GM12878 (cell line): ENCODE results near the gene ABHD17A.

Experiments used
- CTCF ChIP-seq, 3 experiments: IDR thresholded peaks in 2 of 3; conservative IDR thresholded peaks in 1 of 3; 2 replicates each; pipeline ENCODE4 v1.5.1; 2011; ENCODE audit warnings: low read depth in 3 of 3, low read length in 3 of 3, mild to moderate bottlenecking in 3 of 3, control low read depth in 2 of 3, moderate library complexity in 2 of 3, inconsistent platforms in 1 of 3, mixed read lengths in 1 of 3; ENCODE audit not compliant: control insufficient read depth in 2 of 3, insufficient read depth in 1 of 3; ENCODE audit errors: extremely low read depth in 1 of 3
- HCFC1 ChIP-seq: fragments of 150-350 bp; IDR thresholded peaks from 2 replicates; pipeline ENCODE4 v1.6.1; 2014; ENCODE audit warnings: low read length
- HDAC2 ChIP-seq: fragments of 200-600 bp; sonication (generic); IDR thresholded peaks from 2 replicates; pipeline ENCODE4 v1.6.1; 2017
- MTA2 ChIP-seq: fragments of 450-650 bp; IDR thresholded peaks from 2 replicates; pipeline ENCODE4 v1.6.1; 2016; ENCODE audit warnings: low read depth, mild to moderate bottlenecking, moderate library complexity
- NR2C1 ChIP-seq: fragments of 450-650 bp; IDR thresholded peaks from 2 replicates; pipeline ENCODE4 v1.6.1; 2017; ENCODE audit warnings: antibody characterized with exemption, mild to moderate bottlenecking, moderate library complexity
- PAX8 ChIP-seq: fragments of 450-650 bp; IDR thresholded peaks from 2 replicates; pipeline ENCODE4 v1.6.1; 2017; ENCODE audit warnings: mild to moderate bottlenecking, moderate library complexity
- POLR2A ChIP-seq: IDR thresholded peaks from 2 replicates; pipeline ENCODE4 v1.6.1; 2011; ENCODE audit warnings: low read depth, mild to moderate bottlenecking, low read length
- POLR2AphosphoS5 ChIP-seq: IDR thresholded peaks from 2 replicates; pipeline ENCODE4 v1.6.1; 2011; ENCODE audit warnings: mild to moderate bottlenecking, low read length, inconsistent platforms
- PRDM15 ChIP-seq: fragments of 450-650 bp; formaldehyde crosslinking; IDR thresholded peaks from 2 replicates; pipeline ENCODE4 v1.4.0; 2020; ENCODE audit warnings: mild to moderate bottlenecking, moderate library complexity
- RAD51 ChIP-seq: fragments of 450-650 bp; IDR thresholded peaks from 2 replicates; pipeline ENCODE4 v1.6.1; 2016; ENCODE audit warnings: moderate library complexity, mild to moderate bottlenecking, inconsistent platforms
- SMC3 ChIP-seq: IDR thresholded peaks from 2 replicates; pipeline ENCODE4 v1.6.1; 2011; ENCODE audit warnings: low read length, improper control_type of control experiment, borderline replicate concordance
- STAT1 ChIP-seq: fragments of 450-650 bp; conservative IDR thresholded peaks from 2 replicates; pipeline ENCODE4 v1.6.1; 2014; ENCODE audit warnings: antibody characterized with exemption, mild to moderate bottlenecking

- TF ChIP-seq POLR2AphosphoS5 (no peak), CTCF (IDR thresholded peaks at IDR 0.05 in 2 of 3, conservative IDR thresholded peaks at IDR 0.05 in 1 of 3; ENCODE audit: control insufficient read depth in 2 of 3, extremely low read depth in 1 of 3, insufficient read depth in 1 of 3, low read depth in 3 of 3, low read length in 3 of 3) (no peak), HCFC1 (no peak), POLR2A (no peak), RAD51 (no peak), MTA2 (no peak), PAX8 (no peak), STAT1 (no peak), NR2C1 (no peak), SMC3 (no peak), HDAC2 (no peak), PRDM15 (CRISPR knock-in tag) (no peak)
Measured at GRCh38 chr19:1908364-1908678, 23.0 kb upstream of the ABHD17A start.
